Liver (tissue), 9 donors: ENCODE results near the gene LYST. TPM values are rescaled to one million over a fixed set of nuclear protein-coding genes. Genes with fewer than 3 reads are reported as not detected.

Source experiments
- DNase-seq: peaks from one replicate; pipeline ENCODE4 v3.0.0-alpha.2; 2017; ENCODE audit warnings: low spot score
- H3K27ac ChIP-seq, 2 donors: one replicate each; pipeline ENCODE4 v1.7.0; 2013; ENCODE audit warnings: inconsistent platforms in 2 of 2, low read length in 2 of 2, control low read depth in 1 of 2, low read depth in 1 of 2, mild to moderate bottlenecking in 1 of 2
- H3K27me3 ChIP-seq, 4 donors: one replicate each; pipeline versions ENCODE4 v1.6.1 to v1.7.0; 2013; ENCODE audit warnings: low read length in 3 of 4, inconsistent platforms in 1 of 4, mild to moderate bottlenecking in 1 of 4, moderate library complexity in 1 of 4; ENCODE audit not compliant: control insufficient read depth in 4 of 4, insufficient read depth in 4 of 4
- H3K36me3 ChIP-seq, 4 donors: one replicate each; pipeline versions ENCODE4 v1.6.1 to v1.7.0; 2013; ENCODE audit warnings: low read length in 3 of 4, mild to moderate bottlenecking in 3 of 4, low read depth in 1 of 4, moderate library complexity in 1 of 4; ENCODE audit not compliant: control insufficient read depth in 4 of 4, insufficient read depth in 3 of 4
- H3K4me1 ChIP-seq, 4 donors: one replicate each; pipeline versions ENCODE4 v1.6.1 to v1.7.0; 2013; ENCODE audit warnings: low read length in 3 of 4, mild to moderate bottlenecking in 3 of 4, moderate library complexity in 1 of 4; ENCODE audit not compliant: control insufficient read depth in 4 of 4, insufficient read depth in 4 of 4
- H3K4me3 ChIP-seq, 3 donors: one replicate each; pipeline versions ENCODE4 v1.6.1 to v1.7.0; 2013; ENCODE audit warnings: low read length in 3 of 3, control low read depth in 1 of 3, low read depth in 1 of 3, mild to moderate bottlenecking in 1 of 3
- H3K9ac ChIP-seq, 2 donors: one replicate each; pipeline ENCODE4 v1.7.0; 2013; ENCODE audit warnings: low read length in 2 of 2, mild to moderate bottlenecking in 2 of 2, moderate library complexity in 2 of 2, control low read depth in 1 of 2, low read depth in 1 of 2
- H3K9me3 ChIP-seq, 4 donors: one replicate each; pipeline versions ENCODE4 v1.6.1 to v1.7.0; 2013; ENCODE audit warnings: low read length in 3 of 4; ENCODE audit not compliant: control insufficient read depth in 4 of 4
- FOXA1 ChIP-seq: IDR thresholded peaks from 2 replicates; pipeline ENCODE4 v1.6.1; 2016; ENCODE audit warnings: antibody characterized with exemption
- FOXA2 ChIP-seq: IDR thresholded peaks from 2 replicates; pipeline ENCODE4 v1.6.1; 2016; ENCODE audit warnings: antibody characterized with exemption
- GABPA ChIP-seq, 2 donors: IDR thresholded peaks in 1 of 2; conservative IDR thresholded peaks in 1 of 2; 2 replicates each; pipeline ENCODE4 v1.6.1; 2016; ENCODE audit warnings: antibody characterized with exemption in 2 of 2, mild to moderate bottlenecking in 1 of 2, moderate library complexity in 1 of 2
- HNF4A ChIP-seq, 2 donors: conservative IDR thresholded peaks; 2 replicates each; pipeline ENCODE4 v1.6.1; 2016; ENCODE audit warnings: antibody characterized with exemption in 2 of 2, mild to moderate bottlenecking in 2 of 2
- HNF4G ChIP-seq: IDR thresholded peaks from 2 replicates; pipeline ENCODE4 v1.6.1; 2016; ENCODE audit warnings: antibody characterized with exemption
- MAX ChIP-seq: IDR thresholded peaks from 2 replicates; pipeline ENCODE4 v1.6.1; 2016; ENCODE audit warnings: antibody characterized with exemption
- NR2F2 ChIP-seq: IDR thresholded peaks from 2 replicates; pipeline ENCODE4 v1.6.1; 2016; ENCODE audit warnings: antibody characterized with exemption
- RAD21 ChIP-seq, 2 donors: IDR thresholded peaks; 2 replicates each; pipeline ENCODE4 v1.6.1; 2016; ENCODE audit warnings: antibody characterized with exemption in 2 of 2, mild to moderate bottlenecking in 2 of 2
- REST ChIP-seq: IDR thresholded peaks from 2 replicates; pipeline ENCODE4 v1.6.1; 2016; ENCODE audit warnings: antibody characterized with exemption, mild to moderate bottlenecking
- RXRA ChIP-seq, 2 donors: IDR thresholded peaks; 2 replicates each; pipeline ENCODE4 v1.6.1; 2017 to 2018; ENCODE audit warnings: antibody characterized with exemption in 2 of 2, mild to moderate bottlenecking in 1 of 2
- SP1 ChIP-seq: IDR thresholded peaks from 2 replicates; pipeline ENCODE4 v1.6.1; 2018; ENCODE audit warnings: antibody characterized with exemption, mild to moderate bottlenecking
- TAF1 ChIP-seq: conservative IDR thresholded peaks from 2 replicates; pipeline ENCODE4 v1.6.1; 2016; ENCODE audit warnings: antibody characterized with exemption, mild to moderate bottlenecking
- YY1 ChIP-seq: IDR thresholded peaks from 2 replicates; pipeline ENCODE4 v1.6.1; 2016; ENCODE audit warnings: antibody characterized with exemption, mild to moderate bottlenecking
- WGBS: extraction: QIAGEN DNeasy Blood & Tissue Kit; methylation state at CpG from one replicate; pipeline ENCODE4 v1.1.7; 2013; 5-methylcytosine and 5-hydroxymethylcytosine counted together
- polyA plus RNA-seq, 2 donors: library from polyadenylated mRNA; stranded (reverse) in 1 of 2; unstranded in 1 of 2; fragments of 200-250 nt in 1 of 2; fragments of >200 nt in 1 of 2; fragmentation: Nextera tagmentation in 1 of 2; extraction: Ambion mirVana in 1 of 2; gene quantifications; one replicate each; pipeline versions ENCODE4 v1.2.1 to v1.2.3, GENCODE V29; 2013 to 2015
- total RNA-seq, 2 donors: library from RNA; depleted of rRNA; stranded (reverse); fragments of >200 nt; gene quantifications; one replicate each; pipeline ENCODE4 v1.2.3, GENCODE V29; 2014
- TF ChIP-seq, protein P1 (sequence below): IDR thresholded peaks from 2 replicates; pipeline ENCODE4 v1.6.1; 2016; ENCODE audit warnings: antibody characterized with exemption
- TF ChIP-seq, protein P2 (sequence below): IDR thresholded peaks from 2 replicates; pipeline ENCODE4 v1.6.1; 2016; ENCODE audit warnings: antibody characterized with exemption
- donor health status: healthy.
- donor health status: healthy.
- donor health status: healthy.
- donor health status: healthy.
- donor health status: healthy.

LYST gene
- total and polyA plus RNA-seq, 4 donors = 3.4 to 45.9 (median 14.2) TPM

DNA sequence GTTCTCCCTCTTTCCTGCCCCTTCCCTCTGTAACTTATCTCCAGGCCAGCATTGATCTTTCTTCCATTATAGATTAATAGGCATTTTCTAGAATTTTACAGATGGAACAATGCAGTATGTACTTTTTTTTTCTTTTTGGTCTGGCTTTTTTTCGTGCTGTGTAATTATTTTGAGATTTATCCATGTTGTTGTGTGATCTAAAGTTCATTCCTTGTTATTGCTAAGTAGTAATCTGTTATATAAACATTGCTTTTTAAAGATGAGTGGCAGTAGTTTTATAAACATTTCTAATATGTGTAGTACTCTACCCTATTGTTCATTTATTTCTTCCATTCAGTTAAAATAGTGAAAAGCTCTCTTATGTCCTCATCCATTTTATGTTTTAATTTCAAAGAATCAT lies 5.9 kb downstream of the LYST start:
- no peak overlapping the region for H3K4me3 ChIP-seq
- WGBS = 41% methylated on average over 1 of the region's 1 CpG
- peaks cover 1 to 25% (median 8%) of the 10 kb centered on the region in 4 donors for H3K4me1 ChIP-seq

GRCh38 chr1:235859789-235860188 lies 6.9 kb downstream of the LYST start:
- Histone ChIP-seq H3K36me3 (no peaks in the 10 kb centered on the region), H3K9ac (no peak overlapping the region), H3K4me1 (peaks cover 1 to 17% (median 6%) of the 10 kb centered on the region in 4 donors), H3K9me3 (no peaks in the 10 kb centered on the region), H3K27ac (no peak overlapping the region), H3K27me3 (no peaks in the 10 kb centered on the region), H3K4me3 (no peak overlapping the region)
- TF ChIP-seq FOXA2 (no peak), NR2F2 (no peak), GABPA (IDR thresholded peaks at IDR 0.05 in 1 of 2, conservative IDR thresholded peaks at IDR 0.05 in 1 of 2) (no peak), REST (no peak), RAD21 (IDR thresholded peaks at IDR 0.05) (no peak), YY1 (no peak), TAF1 (no peak), HNF4G (no peak), SP1 (no peak), HNF4A (conservative IDR thresholded peaks at IDR 0.05) (no peak), FOXA1 (no peak), RXRA (IDR thresholded peaks at IDR 0.05) (no peak), MAX (no peak)
- TF ChIP-seq, protein P1, sequence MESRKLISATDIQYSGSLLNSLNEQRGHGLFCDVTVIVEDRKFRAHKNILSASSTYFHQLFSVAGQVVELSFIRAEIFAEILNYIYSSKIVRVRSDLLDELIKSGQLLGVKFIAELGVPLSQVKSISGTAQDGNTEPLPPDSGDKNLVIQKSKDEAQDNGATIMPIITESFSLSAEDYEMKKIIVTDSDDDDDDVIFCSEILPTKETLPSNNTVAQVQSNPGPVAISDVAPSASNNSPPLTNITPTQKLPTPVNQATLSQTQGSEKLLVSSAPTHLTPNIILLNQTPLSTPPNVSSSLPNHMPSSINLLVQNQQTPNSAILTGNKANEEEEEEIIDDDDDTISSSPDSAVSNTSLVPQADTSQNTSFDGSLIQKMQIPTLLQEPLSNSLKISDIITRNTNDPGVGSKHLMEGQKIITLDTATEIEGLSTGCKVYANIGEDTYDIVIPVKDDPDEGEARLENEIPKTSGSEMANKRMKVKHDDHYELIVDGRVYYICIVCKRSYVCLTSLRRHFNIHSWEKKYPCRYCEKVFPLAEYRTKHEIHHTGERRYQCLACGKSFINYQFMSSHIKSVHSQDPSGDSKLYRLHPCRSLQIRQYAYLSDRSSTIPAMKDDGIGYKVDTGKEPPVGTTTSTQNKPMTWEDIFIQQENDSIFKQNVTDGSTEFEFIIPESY = no peak
- TF ChIP-seq, protein P2, sequence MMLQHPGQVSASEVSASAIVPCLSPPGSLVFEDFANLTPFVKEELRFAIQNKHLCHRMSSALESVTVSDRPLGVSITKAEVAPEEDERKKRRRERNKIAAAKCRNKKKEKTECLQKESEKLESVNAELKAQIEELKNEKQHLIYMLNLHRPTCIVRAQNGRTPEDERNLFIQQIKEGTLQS = no peak
- DNase-seq = no peak
- 75% methylated on average over 1 of the region's 1 CpG for WGBS

More for the DNA sequence above, 5.9 kb downstream of the LYST start:
- H3K9me3 ChIP-seq = no peaks in the 10 kb centered on the region
- H3K9ac ChIP-seq = no peak overlapping the region
- TF ChIP-seq RAD21 (IDR thresholded peaks at IDR 0.05) = no peak
- no peak for TF ChIP-seq HNF4G
- no peak for TF ChIP-seq HNF4A (conservative IDR thresholded peaks at IDR 0.05)
- no peak for DNase-seq
- no peak overlapping the region for H3K27ac ChIP-seq
- no peaks in the 10 kb centered on the region for H3K36me3 ChIP-seq
- H3K27me3 ChIP-seq = no peaks in the 10 kb centered on the region
